8988T (cell line): ENCODE measurements around the gene LRIG3.

Source experiments
- DNase-seq: peaks from one replicate; pipeline ENCODE4 v3.0.0; 2011

The LRIG3 gene

GRCh38 chr12:58932806-58933681 lies 12.7 kb upstream of the LRIG3 start:
- no peak for DNase-seq

DNA sequence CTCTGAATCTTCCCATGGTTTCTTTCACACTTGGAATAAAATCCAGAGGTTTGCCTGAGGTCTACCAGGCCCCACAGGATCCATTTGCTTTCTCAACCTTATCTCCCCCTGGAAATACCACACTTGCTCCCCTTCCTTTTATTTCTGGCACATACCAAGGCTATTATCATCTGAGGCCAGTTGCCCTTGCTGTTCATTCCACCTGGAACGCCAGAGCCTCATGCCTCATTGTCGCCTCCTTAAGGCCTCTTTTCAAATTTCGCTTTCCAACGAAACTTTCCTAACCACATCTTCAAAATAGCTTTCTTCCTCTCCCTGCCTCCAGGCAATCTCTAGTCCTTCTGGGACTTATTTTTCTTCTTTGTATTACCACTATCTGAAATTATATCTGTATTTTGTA lies 11.2 kb upstream of the LRIG3 start:
- DNase-seq, result no peak

GRCh38 chr12:58930770-58931324 lies 10.5 kb upstream of the LRIG3 start:
- no peak for DNase-seq

DNA sequence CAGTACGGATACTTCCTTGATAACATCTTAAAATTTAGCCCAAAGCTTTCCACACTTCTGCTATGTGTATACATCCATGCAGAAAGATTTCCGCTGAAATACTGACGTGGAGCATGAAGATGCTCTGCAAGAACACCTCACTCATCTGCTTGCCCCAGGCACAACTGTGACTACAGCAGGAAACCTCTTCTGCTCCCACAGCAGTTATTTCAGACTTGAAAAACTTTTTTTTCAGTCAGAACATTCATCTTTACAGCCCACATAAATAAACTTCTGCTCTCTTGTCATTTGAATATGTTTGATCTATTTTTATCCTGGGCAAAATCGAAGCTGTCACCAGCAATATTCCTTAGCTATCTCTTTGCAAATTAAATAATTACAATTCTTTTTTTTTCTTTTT lies 6.8 kb upstream of the LRIG3 start:
- DNase-seq, result no peak

GRCh38 chr12:58926586-58926985 lies 6.3 kb upstream of the LRIG3 start:
- DNase-seq, result no peak

DNA sequence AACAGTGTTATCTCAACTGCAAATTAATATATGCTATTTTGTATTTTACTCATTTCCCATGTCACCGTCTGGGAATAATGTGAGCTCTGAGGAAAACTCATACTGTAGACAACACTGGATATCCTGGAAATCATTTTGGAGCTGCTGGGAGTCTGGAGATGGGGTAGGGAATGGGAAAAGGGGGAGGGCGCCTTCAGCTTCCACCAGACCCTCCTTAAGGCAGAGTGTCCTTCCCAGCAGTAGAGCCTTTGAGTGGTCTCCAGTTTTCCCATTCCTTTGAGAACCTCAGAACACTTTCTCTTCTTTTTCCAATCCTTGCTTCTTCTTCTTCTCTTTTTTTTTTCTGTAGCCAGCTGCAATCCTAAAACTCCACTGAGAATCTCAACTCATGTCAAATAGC lies 5.4 kb upstream of the LRIG3 start:
- no peak for DNase-seq

DNA sequence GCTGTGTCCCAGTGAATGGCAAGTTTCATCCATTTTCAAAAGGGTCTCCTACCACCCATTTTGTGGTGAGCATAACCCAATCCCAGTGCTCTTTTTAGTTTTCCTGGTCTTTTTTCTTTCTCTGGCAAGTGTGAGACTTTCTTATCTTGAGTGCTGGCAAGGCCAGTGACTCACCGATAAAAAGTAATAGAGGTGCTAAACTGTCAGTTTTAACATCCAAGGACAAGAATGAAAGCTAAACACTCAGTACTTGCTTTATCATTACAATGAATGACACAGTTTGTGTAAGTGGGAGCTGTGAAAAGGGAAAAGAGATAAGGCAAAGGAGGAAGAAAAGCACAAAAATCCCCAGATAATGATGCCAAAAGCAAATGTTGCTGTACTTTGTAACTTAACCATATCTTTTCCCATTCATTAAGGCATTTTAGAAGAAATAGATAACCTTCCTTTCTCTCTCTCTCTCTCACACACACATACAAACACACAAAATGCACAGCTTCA lies 4.9 kb upstream of the LRIG3 start:
- DNase-seq, result no peak

DNA sequence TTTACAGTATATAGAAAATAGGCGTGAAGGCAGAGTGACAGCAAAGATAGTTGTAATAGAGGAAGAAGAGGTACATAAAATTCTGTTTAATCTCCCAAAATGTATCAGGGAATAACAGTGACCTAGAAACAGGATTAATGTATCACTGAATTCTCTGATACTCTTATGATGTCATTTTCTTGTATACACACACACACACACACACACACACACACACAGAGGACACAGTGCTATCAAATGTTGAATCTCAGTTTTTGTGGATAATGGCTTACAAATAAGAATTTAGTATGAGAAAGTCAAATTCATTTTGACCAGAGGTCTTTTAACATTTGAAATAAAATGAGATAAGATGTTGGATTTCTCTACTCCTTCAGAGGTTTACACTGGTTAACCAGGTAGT lies 4.3 kb upstream of the LRIG3 start:
- DNase-seq, result no peak

DNA sequence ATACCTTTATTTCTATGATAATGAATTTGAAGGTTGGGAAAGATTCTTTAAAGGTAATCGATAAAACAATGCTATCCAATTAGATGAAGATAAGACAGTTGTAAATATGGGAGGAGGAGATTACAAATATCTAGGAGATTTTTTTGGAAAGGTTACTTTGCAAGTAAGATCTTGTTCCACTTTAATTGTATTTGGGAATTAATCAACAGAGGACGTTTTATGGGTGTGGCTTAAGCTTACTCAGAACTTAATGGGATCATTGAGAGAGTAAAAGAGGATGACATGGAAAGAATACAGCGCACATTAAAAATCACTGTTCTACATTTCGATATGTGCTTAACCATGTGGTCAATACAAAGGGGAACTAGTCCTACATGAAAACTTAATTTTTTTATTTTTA lies 3.5 kb upstream of the LRIG3 start:
- no peak for DNase-seq

- DNase-seq, result no peak
Measured at GRCh38 chr12:58922849-58923248, 2.5 kb upstream of the LRIG3 start.

DNA sequence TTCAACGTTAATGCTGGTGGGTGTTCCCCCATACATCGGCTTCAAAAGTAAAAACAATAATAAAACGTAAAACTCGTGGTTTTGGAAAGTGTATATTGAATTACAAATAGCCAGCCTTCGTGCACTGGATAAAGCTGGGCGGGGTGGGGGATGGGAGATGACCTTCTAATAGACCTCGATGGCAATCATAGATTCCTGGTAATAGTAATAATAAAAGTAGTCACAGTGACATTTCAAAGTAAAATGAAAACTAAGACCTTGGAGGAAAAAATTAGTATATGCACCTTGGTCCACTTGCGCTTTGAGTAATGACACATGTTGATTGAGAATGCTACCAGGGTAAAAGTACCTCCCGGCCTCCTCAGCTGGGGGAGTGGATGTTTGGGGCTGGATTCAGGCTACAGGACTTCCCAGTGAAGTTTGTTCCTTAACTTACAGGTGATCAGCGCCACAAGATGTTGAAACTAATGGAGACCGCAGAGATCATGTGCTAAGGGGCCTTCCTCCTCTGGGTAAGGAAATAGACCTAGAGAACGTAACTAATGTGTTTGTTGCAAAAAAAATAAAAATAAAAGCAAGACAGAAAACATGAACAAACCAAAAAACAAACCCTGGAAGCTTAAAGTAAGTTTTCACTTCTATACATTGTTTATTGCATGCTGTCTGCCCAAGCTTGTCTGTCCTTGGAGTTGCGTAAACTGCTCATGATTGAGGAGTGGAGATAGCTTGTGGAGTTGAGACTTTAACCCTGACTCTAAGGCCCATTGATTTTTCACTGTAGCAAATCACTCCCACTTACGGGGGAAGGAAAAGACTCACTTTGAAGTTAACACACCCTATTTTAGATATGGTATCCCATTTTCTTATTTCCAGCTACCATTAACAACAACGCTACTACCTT lies 907 bp upstream of the LRIG3 start:
- DNase-seq, result no peak

- no peak for DNase-seq
Measured at GRCh38 chr12:58919231-58920101, 838 bp downstream of the LRIG3 start.

DNA sequence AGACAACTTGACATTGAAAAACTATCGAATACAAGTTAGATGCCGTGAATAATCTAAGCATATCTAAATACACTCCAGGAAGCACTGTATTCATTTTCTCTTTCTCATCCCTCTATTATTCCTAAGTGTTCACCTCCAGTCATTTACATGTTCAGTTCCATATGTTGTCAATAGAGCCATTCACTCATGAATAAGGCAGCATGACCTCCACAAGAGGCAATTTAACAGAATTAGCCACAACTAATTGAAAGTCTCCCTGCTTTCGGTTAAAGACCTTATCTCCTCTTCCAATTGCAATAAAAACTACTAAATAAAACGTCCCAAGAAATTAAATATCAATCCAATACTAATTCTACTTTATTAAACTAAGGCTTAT lies 1.8 kb downstream of the LRIG3 start:
- no peak for DNase-seq

GRCh38 chr12:58917699-58918468 lies 2.4 kb downstream of the LRIG3 start:
- DNase-seq, result no peak

GRCh38 chr12:58916921-58917511 lies 3.3 kb downstream of the LRIG3 start:
- no peak for DNase-seq

DNA sequence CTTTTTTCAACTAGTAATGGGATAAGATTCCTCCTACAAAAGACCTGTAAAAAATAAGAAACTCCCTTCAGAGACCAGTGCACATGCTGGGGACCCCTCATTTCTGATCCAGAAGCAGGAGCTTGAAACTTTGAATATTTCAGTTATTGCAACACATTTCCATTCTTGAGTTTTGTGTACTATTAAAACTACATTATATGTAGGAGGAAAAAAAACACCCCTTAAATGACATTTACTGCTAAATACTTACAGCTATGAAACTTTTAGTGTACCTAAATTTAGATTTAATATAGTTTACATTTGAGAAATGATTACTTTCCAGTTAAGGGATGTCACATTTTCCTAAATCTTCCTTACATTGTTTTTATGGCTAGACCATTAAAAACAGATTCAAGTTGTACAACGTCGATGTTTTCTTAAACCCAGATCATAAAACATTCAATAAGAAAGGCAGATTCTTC lies 4.1 kb downstream of the LRIG3 start:
- DNase-seq, result no peak

DNA sequence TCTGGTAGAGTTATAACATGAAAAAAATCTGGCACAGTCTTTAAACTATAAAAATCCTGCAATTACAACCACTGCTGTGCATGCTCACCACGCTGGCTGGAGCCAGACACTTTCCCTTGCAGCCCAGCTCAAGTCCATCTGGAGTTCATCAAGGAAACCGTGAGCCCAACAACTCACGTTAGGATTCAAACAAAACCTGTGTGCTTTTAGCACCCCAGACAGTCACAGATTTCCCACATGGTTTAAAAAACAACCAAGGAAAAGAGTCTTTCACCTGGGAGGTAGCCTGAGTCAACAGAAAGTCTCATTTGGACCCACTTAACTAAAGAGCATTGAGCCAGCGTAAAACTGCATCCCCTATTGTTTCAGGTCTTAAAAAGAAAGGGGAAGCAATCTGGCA lies 4.7 kb downstream of the LRIG3 start:
- DNase-seq, result no peak

DNA sequence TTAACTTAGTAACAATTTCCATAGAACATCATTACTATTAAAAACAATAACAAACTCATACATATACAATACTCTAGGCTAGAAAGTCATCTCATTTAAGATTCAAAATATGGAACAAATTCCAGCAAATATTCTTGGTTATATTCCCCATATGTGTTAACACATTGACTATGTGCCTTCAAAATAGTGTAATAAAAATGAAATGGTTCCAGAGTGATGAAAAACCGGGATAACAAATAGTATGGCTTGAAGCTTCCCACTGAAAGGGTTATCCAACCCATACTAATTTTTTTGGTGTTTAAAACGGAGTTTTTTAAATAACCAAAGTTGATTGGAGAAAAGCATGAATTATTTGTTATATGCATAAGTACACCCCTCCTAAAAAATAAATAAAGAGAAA lies 5.3 kb downstream of the LRIG3 start:
- no peak for DNase-seq

GRCh38 chr12:58914457-58914856 lies 5.8 kb downstream of the LRIG3 start:
- DNase-seq, result no peak

- no peak for DNase-seq
Measured at GRCh38 chr12:58907391-58907790, 12.9 kb downstream of the LRIG3 start.

GRCh38 chr12:58906917-58907316 lies 13.4 kb downstream of the LRIG3 start:
- no peak for DNase-seq
